Stimulated activated CD8-positive, alpha-beta memory T cell treated with anti-CD3 and anti-CD28 coated beads, Interleukin-7, amount 100 ng/mL, for 1 hour (primary cell): Measurements from ENCODE around the gene CFD.
"Not testable (repeated sequence)": the region's sequence is repeated elsewhere in the genome, so short reads cannot be mapped to it uniquely, and the experiment has no call there.

ENCODE experiments used
- DNase-seq, 2 donors: peaks; one replicate each; pipeline ENCODE4 v3.0.0-alpha.2; 2020; ENCODE audit warnings: low read depth in 2 of 2

CFD gene

GRCh38 chr19:825897-826644 lies 33.4 kb upstream of the CFD start:
- no peak for DNase-seq

- no peak for DNase-seq
Observed at GRCh38 chr19:827314-827709, 32.2 kb upstream of the CFD start.

DNA sequence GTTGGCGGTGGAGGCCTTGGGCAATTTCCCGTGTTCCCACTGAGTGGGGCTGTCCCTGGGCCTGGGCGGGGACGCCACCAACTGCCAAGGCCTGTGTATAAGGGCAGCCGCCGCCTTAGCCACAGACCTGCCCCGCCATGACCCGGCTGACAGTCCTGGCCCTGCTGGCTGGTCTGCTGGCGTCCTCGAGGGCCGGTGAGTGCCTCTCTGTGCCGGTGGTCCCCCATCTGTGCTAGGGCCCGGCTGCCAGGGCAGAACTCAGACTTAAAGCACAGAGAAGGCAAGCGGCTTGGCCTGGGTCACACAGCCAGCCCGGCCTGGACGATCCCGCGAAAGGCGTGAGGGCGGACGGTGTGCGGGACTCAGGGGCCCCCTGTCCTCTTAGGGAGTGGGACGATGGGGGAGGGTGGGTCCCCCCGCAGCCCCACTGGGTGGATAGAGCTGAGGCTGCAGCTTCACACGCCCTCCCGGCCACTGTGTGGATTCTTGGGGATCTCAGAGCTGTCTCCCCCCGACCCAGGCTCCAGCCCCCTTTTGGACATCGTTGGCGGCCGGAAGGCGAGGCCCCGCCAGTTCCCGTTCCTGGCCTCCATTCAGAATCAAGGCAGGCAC lies 31.6 kb upstream of the CFD start, which contains the start of gene AZU1:
Gene AZU1 (plus strand): TSS at position 128 of the 612 bp plus-strand sequence. CDS start 10 bp downstream, at position 138.
- DNase-seq: no peak

DNA sequence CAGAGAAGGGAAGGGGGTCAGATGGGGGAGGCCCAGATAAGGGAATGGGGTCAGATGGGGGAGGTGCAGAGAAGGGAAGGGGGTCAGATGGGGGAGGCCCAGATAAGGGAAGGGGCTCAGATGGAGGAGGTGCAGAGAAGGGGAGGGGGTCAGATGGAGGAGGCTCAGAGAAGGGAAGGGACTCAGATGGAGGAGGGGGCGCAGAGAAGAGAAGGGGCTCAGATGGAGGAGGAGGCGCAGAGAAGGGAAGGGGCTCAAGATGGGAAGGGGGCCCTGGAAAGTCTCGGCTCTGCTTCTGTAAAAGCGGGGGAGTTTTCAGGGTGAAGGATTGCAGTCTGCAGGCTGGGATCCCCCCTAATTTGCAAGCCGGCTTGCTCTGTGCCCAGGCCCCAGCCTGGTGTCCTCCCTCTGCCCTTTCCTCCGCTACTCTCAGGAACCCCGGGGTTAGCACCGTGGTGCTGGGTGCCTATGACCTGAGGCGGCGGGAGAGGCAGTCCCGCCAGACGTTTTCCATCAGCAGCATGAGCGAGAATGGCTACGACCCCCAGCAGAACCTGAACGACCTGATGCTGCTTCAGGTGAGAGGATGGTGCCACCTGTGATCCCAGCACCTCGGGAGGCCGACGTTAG lies 30.2 kb upstream of the CFD start:
- no peak for DNase-seq

GRCh38 chr19:831407-832369 lies 27.8 kb upstream of the CFD start:
- no peak for DNase-seq

- no peak for DNase-seq
Observed at GRCh38 chr19:834216-834615, 25.2 kb upstream of the CFD start.

GRCh38 chr19:835210-835810 lies 24.2 kb upstream of the CFD start:
- no peak for DNase-seq

DNA sequence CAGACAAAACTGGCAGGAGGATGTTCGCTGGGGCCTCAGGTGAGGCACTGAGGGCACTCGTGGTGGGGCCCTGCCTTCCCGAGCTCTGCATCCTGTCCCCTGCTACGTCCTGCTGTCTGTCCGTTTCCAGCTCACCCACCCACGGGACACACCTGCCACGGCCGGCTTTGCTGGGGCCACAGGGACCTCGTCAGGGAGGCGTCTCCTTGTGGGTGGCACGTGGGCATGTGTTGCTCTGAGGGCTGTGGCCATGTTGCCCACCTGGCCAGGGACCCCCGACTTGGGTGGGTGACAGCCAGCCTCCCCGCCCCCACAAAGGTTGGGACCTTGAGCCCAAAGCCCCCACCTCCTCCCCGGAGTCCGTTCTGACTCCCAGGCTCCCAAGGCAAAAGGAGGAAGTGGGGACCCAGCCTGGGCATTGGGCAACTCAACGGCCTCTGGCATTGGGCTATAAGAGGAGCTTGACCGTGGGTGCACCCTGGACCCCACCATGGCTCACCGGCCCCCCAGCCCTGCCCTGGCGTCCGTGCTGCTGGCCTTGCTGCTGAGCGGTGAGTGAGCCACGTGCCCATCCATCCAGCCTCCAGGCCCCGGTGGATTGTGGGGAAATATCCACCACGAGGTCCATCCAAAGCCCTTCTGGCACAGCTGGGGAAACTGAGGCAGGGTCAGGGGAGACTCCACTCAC lies 18.8 kb upstream of the CFD start, which contains the start of gene PRTN3:
Gene PRTN3 (plus strand): TSS at position 481 of the 688 bp plus-strand sequence. CDS start 10 bp downstream, at position 491.
- no peak for DNase-seq

- DNase-seq: not testable (repeated sequence)
Observed at GRCh38 chr19:842802-843179, 16.7 kb upstream of the CFD start.

GRCh38 chr19:843180-843835 lies 16.2 kb upstream of the CFD start:
- DNase-seq: no peak

DNA sequence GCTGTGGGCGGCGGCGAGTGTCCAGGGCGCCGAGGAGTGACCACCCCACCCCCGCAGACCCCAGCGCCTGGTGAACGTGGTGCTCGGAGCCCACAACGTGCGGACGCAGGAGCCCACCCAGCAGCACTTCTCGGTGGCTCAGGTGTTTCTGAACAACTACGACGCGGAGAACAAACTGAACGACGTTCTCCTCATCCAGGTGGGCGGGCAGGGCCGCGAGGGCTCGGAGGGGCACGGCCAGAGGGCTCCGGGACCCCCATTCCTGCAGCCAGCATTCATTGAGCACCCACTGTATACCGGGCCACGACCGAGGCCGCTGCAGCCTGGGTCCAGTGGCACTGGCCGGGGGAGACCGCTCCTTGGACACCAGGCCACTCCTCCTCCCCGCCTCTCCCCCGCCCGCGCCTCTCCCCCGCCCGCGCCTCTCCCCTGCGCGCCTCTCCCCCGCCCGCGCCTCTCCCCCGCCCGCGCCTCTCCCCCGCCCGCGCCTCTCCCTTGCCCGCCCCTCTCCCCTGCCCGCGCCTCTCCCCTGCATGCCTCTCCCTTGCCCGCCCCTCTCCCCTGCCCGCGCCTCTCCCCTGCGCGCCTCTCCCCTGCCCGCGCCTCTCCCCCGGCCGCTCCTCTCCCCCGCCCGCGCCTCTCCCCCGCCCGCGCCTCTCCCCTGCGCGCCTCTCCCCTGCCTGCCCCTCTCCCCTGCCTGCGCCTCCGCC lies 15.5 kb upstream of the CFD start:
- no peak for DNase-seq

DNA sequence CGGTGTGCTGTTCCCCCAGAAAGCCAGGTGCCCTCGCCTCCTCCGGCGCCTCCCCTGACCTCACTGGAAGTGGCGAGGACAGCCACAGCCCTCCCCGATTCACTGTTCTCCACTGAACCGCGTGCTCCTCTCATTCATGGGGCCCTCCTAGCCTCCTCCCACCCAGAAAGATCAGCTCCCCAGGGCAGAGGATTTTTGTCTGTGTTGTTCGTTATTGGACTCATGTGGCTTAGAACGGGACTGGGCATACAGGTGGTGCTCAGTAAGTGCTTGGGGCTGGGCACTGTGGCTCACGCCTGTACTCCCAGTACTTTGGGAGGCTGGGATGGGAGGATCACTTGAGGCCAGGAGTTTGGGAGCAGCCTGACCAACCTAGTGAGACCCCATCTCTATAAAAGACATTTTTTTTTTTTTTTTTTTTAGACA lies 14.9 kb upstream of the CFD start:
- DNase-seq: no peak

DNA sequence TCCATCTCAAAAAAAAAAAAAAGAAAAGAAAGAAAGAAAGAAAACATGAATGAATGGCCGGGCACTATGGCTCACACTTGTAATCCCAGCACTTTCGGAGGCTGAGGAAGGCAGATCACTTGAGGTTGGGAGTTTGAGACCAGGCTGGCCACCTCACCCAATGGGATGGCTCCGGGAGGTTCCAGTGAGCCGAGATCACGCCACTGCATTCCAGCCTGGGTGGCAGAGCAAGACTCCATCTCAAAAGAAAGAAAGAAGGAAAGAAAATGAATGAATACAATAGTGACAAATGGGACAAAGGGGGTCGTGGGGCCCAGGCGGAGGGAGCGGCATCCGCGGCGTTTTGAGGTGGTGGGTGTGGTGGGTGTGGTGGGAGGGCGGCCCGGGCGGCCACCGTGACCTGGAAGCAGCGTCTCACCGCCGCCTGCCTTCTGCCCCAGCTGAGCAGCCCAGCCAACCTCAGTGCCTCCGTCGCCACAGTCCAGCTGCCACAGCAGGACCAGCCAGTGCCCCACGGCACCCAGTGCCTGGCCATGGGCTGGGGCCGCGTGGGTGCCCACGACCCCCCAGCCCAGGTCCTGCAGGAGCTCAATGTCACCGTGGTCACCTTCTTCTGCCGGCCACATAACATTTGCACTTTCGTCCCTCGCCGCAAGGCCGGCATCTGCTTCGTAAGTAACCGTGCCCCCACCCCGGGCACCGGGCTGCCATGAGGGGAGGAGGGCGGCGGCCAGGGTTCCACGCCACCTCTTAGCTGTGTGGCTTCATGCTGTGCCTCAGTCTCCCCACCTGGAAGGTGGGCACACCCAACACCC lies 13.6 kb upstream of the CFD start:
- no peak for DNase-seq

GRCh38 chr19:848386-848921 lies 11.0 kb upstream of the CFD start:
- DNase-seq: no peak

DNA sequence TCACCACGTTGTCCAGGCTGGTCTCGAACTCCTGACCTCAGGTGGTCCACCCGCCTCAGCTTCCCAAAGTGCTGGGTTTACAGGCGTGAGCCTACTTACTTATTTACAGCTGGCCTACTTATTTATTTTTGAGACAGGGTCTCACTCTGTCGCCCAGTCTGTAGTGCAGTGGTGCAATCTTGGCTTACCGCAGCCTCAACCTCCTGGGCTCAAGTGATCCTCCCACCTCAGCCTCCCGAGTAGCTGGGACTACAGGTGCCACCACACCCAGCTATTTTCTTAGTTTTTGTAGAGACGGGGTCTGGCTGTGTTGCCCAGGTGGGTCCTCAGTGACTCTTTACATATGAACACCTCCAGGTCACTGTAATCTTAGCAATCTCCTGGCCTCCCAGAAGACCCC lies 10.3 kb upstream of the CFD start:
- not testable (repeated sequence) for DNase-seq

- no peak for DNase-seq
Observed at GRCh38 chr19:850221-850978, 9.1 kb upstream of the CFD start.

GRCh38 chr19:850979-851335 lies 8.5 kb upstream of the CFD start:
- DNase-seq: no peak
